Naive thymus-derived CD8-positive, alpha-beta T cell (primary cell): Measurements from ENCODE around the gene RHBDD2. TPM values are rescaled to one million over a fixed set of nuclear protein-coding genes. Genes with fewer than 3 reads are reported as not detected.
"Not testable (repeated sequence)": the region's sequence is repeated elsewhere in the genome, so short reads cannot be mapped to it uniquely, and the experiment has no call there.

ENCODE experiments used
- ATAC-seq, 2 donors: fragments of 150-1000 bp; cut with Tn5 transposase in 1 of 2; sonication (Bioruptor Pico), chemical (Tn5 transposase) in 1 of 2; 1 replicate in 1 of 2; 2 replicates in 1 of 2; pipeline ENCODE4 v1.10.0; 2021; ENCODE audit warnings: mild to moderate bottlenecking in 2 of 2, moderate library complexity in 2 of 2
- POLR2A ChIA-PET: fragments of 350-600 bp; sonication (Branson Sonifier 250); formaldehyde crosslinking; loops from one replicate; lab custom pipeline; 2021; ENCODE audit warnings: antibody characterized with exemption; lab: Charles Lee
- DNase-seq, 10 donors: peaks; one replicate each; pipeline versions ENCODE4 v3.0.0 to v3.0.0-alpha.2; 2020 to 2022
- H3K27ac Mint-ChIP-seq, 10 donors: one replicate each; pipeline ENCODE4 v1.8.0; 2020 to 2022; ENCODE audit warnings: mild to moderate bottlenecking in 10 of 10, mixed read lengths in 10 of 10, moderate library complexity in 4 of 10, inconsistent platforms in 1 of 10
- H3K27me3 Mint-ChIP-seq, 5 donors: one replicate each; pipeline ENCODE4 v1.8.0; 2021 to 2022; ENCODE audit warnings: mixed read lengths in 5 of 5
- H3K36me3 Mint-ChIP-seq, 3 donors: one replicate each; pipeline ENCODE4 v1.8.0; 2020 to 2022; ENCODE audit warnings: mixed read lengths in 3 of 3, mild to moderate bottlenecking in 2 of 3, inconsistent platforms in 1 of 3
- H3K4me1 Mint-ChIP-seq, 4 donors: one replicate each; pipeline ENCODE4 v1.8.0; 2021 to 2022; ENCODE audit warnings: mixed read lengths in 4 of 4
- H3K4me3 Mint-ChIP-seq, 10 donors: one replicate each; pipeline ENCODE4 v1.8.0; 2020 to 2022; ENCODE audit warnings: mild to moderate bottlenecking in 10 of 10, mixed read lengths in 10 of 10, moderate library complexity in 6 of 10, inconsistent platforms in 1 of 10
- H3K9me3 Mint-ChIP-seq, 9 donors: one replicate each; pipeline ENCODE4 v1.8.0; 2020 to 2022; ENCODE audit warnings: mixed read lengths in 9 of 9, mild to moderate bottlenecking in 3 of 9, inconsistent platforms in 1 of 9, moderate library complexity in 1 of 9
- polyA plus RNA-seq, 3 donors: library from polyadenylated mRNA; unstranded; fragments of 300-500 nt; fragmentation: Illumina TruSeq; gene quantifications; one replicate each; pipeline ENCODE4 v1.2.3, GENCODE V29; 2021
- total RNA-seq, 8 experiments: library from RNA in 2 of 8; stranded (reverse) in 2 of 8; gene quantifications; one replicate each; pipeline ENCODE4 v1.2.3 and lab custom pipeline; 2021 to 2026

Gene RHBDD2
- total and polyA plus RNA-seq, 5 experiments from 2014 or later: 47.1 to 89.0 (median 73.7) TPM

- DNase-seq (no peak), ATAC-seq (no peak)
- H3K36me3 Mint-ChIP-seq: no peaks in the 10 kb centered on the region
- no peak overlapping the region for H3K4me3 Mint-ChIP-seq
- POLR2A ChIA-PET: no interaction called here
- H3K9me3 Mint-ChIP-seq: no peaks in the 10 kb centered on the region
- H3K27ac Mint-ChIP-seq: no peak overlapping the region
- H3K4me1 Mint-ChIP-seq: peaks cover 0 to 14% (median 9%) of the 10 kb centered on the region in 4 donors
- peaks cover 5 to 13% (median 10%) of the 10 kb centered on the region in 5 donors for H3K27me3 Mint-ChIP-seq
These were observed 9.0 kb upstream of the RHBDD2 start for GRCh38 chr7:75869776-75870379.

GRCh38 chr7:75870557-75871161 is 8.2 kb upstream of the RHBDD2 start:
- Mint-ChIP-seq H3K4me3 (no peak overlapping the region), H3K27me3 (peaks cover 5 to 12% (median 9%) of the 10 kb centered on the region in 5 donors)
- POLR2A ChIA-PET: no interaction called here

GRCh38 chr7:75872073-75872782 is 6.6 kb upstream of the RHBDD2 start:
- Mint-ChIP-seq H3K4me3 (no peak overlapping the region), H3K9me3 (no peaks in the 10 kb centered on the region), H3K27ac (no peak overlapping the region), H3K27me3 (peaks cover 0 to 3% (median 0%) of the 10 kb centered on the region in 5 donors), H3K4me1 (peaks cover 0 to 12% (median 5%) of the 10 kb centered on the region in 4 donors), H3K36me3 (no peaks in the 10 kb centered on the region)
- POLR2A ChIA-PET: interaction anchor here (0.6 kb wide), 1 partner anchor 174 kb away, joined by 3 read pairs; no protein-coding TSS in a partner anchor
- no peak for ATAC-seq
- no peak for DNase-seq

More at GRCh38 chr7:75870557-75871161, 8.2 kb upstream of the RHBDD2 start:
- peak overlapping the region in 3 of 10 donors; percentile 27 to 43 (median 41) for H3K27ac Mint-ChIP-seq
- H3K9me3 Mint-ChIP-seq: no peaks in the 10 kb centered on the region
- H3K4me1 Mint-ChIP-seq: peaks cover 0 to 14% (median 9%) of the 10 kb centered on the region in 4 donors
- DNase-seq (no peak), ATAC-seq (no peak)
- no peaks in the 10 kb centered on the region for H3K36me3 Mint-ChIP-seq

GRCh38 chr7:75874180-75874579 is 4.7 kb upstream of the RHBDD2 start:
- H3K9me3 Mint-ChIP-seq, H3K36me3 Mint-ChIP-seq, DNase-seq, H3K27me3 Mint-ChIP-seq, H3K27ac Mint-ChIP-seq, ATAC-seq, H3K4me3 Mint-ChIP-seq, POLR2A ChIA-PET: not testable (repeated sequence)
- peaks cover 8 to 20% (median 14%) of the 10 kb centered on the region in 4 donors for H3K4me1 Mint-ChIP-seq

GRCh38 chr7:75875113-75876080 is 3.4 kb upstream of the RHBDD2 start:
- DNase-seq: no peak
- Mint-ChIP-seq H3K9me3 (no peaks in the 10 kb centered on the region), H3K4me1 (peaks cover 19 to 27% (median 25%) of the 10 kb centered on the region in 4 donors), H3K4me3 (no peak overlapping the region), H3K27ac (no peak overlapping the region), H3K27me3 (no peaks in the 10 kb centered on the region), H3K36me3 (peaks cover 0 to under 1% (median 0%) of the 10 kb centered on the region in 3 donors)
- POLR2A ChIA-PET: interaction anchor here (0.7 kb wide), 1 partner anchor 179 kb away, joined by 3 read pairs; no protein-coding TSS in a partner anchor
- ATAC-seq: no peak

GRCh38 chr7:75876126-75876881 is 2.5 kb upstream of the RHBDD2 start:
- Mint-ChIP-seq H3K9me3 (no peaks in the 10 kb centered on the region), H3K4me1 (peaks cover 17 to 31% (median 28%) of the 10 kb centered on the region in 4 donors), H3K27ac (peak overlapping the region in 1 of 10 donors; percentile 65), H3K36me3 (peaks cover 0 to 9% (median 0%) of the 10 kb centered on the region in 3 donors), H3K4me3 (peak overlapping the region in 2 of 10 donors; percentile 11 to 60), H3K27me3 (no peaks in the 10 kb centered on the region)
- DNase-seq (no peak), ATAC-seq (no peak)
- POLR2A ChIA-PET: interaction anchor here (1.1 kb wide), 1 partner anchor 39 kb away, joined by 3 read pairs; the partner anchor contains the start of gene POR

- DNase-seq (no peak), ATAC-seq (peak; percentile 27 to 46)
- POLR2A ChIA-PET: interaction anchor here (0.6 to 2.9 kb wide), 5 partner anchors 37 to 819 kb away, joined by 3 to 33 read pairs (median 4); partner anchors contain the start of genes MDH2, POR and STYXL1
- peaks cover 0 to 28% (median 8%) of the 10 kb centered on the region in 3 donors for H3K36me3 Mint-ChIP-seq
- H3K27me3 Mint-ChIP-seq: no peaks in the 10 kb centered on the region
- peak overlapping the region; percentile 92 to 98 (median 96) for H3K27ac Mint-ChIP-seq
- H3K4me1 Mint-ChIP-seq: peaks cover 21 to 41% (median 37%) of the 10 kb centered on the region in 4 donors
- no peaks in the 10 kb centered on the region for H3K9me3 Mint-ChIP-seq
- peak overlapping the region; percentile 93 to 99 (median 96) for H3K4me3 Mint-ChIP-seq
These were observed 494 bp upstream of the RHBDD2 start for GRCh38 chr7:75878312-75878768.

- Mint-ChIP-seq H3K27me3 (no peaks in the 10 kb centered on the region), H3K9me3 (no peaks in the 10 kb centered on the region), H3K36me3 (peaks cover 0 to 42% (median 15%) of the 10 kb centered on the region in 3 donors), H3K4me1 (peaks cover 21 to 44% (median 38%) of the 10 kb centered on the region in 4 donors), H3K27ac (peak overlapping the region; percentile 92 to 98 (median 97)), H3K4me3 (peak overlapping the region; percentile 93 to 99 (median 96))
- POLR2A ChIA-PET: interaction anchor here (1.1 to 2.9 kb wide), 2 partner anchors 12 to 35 kb away, joined by 5 to 33 read pairs; partner anchors contain the start of gene POR
- peak; percentile 20 to 52 for ATAC-seq
- peak in 8 of 10 donors; percentile 37 to 68 (median 50) for DNase-seq
These were observed 944 bp downstream of the RHBDD2 start for GRCh38 chr7:75879771-75880184.

- Mint-ChIP-seq H3K27me3 (no peaks in the 10 kb centered on the region), H3K4me1 (peaks cover 21 to 44% (median 38%) of the 10 kb centered on the region in 4 donors), H3K36me3 (peaks cover 0 to 45% (median 15%) of the 10 kb centered on the region in 3 donors), H3K4me3 (peak overlapping the region; percentile 93 to 99 (median 96)), H3K9me3 (no peaks in the 10 kb centered on the region), H3K27ac (peak overlapping the region; percentile 88 to 98 (median 96))
- POLR2A ChIA-PET: interaction anchor here (1.1 to 2.9 kb wide), 3 partner anchors 11 to 35 kb away, joined by 3 to 33 read pairs (median 5); partner anchors contain the start of gene POR
- peak in 1 of 10 donors; percentile 4 for DNase-seq
- ATAC-seq: peak; percentile 4 to 9
These were observed 1.4 kb downstream of the RHBDD2 start for GRCh38 chr7:75880242-75880641.

- ATAC-seq (no peak), DNase-seq (no peak)
- POLR2A ChIA-PET: interaction anchor here (1.7 kb wide), 1 partner anchor 17 kb away, joined by 3 read pairs; no protein-coding TSS in a partner anchor
- Mint-ChIP-seq H3K27me3 (no peaks in the 10 kb centered on the region), H3K36me3 (peaks cover 0 to 58% (median 18%) of the 10 kb centered on the region in 3 donors), H3K9me3 (no peaks in the 10 kb centered on the region), H3K27ac (peak overlapping the region in 7 of 10 donors; percentile 14 to 91 (median 70)), H3K4me1 (peaks cover 21 to 44% (median 39%) of the 10 kb centered on the region in 4 donors), H3K4me3 (peak overlapping the region in 4 of 10 donors; percentile 34 to 52 (median 38))
These were observed 2.7 kb downstream of the RHBDD2 start for GRCh38 chr7:75881436-75882095.
